HG02623 (cell line): ENCODE results near the gene TECRL.

Experiments
- ATAC-seq: cut with Tn5 transposase; IDR thresholded peaks from one replicate; pipeline ENCODE4 v1.9.1; 2021; ENCODE audit warnings: moderate library complexity; ENCODE audit not compliant: unreplicated experiment

The TECRL gene

DNA sequence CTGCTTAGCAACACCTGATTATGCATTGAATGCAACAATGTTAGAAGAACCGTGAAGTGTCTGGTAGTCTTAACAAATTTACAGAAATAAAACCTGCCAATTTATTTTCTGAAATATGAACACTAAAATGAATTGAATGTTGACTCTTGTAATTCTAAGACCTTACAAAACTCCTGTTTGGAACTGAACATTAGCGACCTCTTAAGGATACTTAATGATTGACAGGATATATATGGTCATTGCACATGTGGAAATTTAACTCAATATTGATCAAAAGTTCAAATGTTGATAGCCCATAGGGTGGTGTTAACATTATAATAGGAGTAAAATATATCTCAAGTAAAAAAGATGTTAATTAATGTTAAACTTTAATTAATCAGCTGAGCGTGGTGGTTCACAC lies 79.1 kb downstream of the TECRL start:
- ATAC-seq = no peak

DNA sequence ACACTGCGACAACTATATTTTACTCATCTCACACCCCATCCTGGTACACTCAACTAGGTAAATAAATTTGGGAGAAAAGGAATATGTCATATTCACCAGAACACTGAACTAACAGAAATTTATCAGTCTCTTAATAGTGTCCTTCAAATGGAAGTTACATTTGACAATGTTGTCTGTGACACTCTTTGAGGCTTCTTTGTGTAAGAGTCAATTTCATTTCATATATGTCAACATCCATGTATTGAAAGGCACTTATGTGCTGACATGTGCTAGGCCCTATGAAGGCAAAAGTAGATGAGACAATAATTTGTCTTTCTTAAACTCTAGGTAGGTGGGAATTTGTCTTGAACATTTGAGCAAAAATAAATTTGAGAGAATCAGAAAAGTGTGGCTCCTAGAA lies 82.0 kb downstream of the TECRL start:
- ATAC-seq = no peak

DNA sequence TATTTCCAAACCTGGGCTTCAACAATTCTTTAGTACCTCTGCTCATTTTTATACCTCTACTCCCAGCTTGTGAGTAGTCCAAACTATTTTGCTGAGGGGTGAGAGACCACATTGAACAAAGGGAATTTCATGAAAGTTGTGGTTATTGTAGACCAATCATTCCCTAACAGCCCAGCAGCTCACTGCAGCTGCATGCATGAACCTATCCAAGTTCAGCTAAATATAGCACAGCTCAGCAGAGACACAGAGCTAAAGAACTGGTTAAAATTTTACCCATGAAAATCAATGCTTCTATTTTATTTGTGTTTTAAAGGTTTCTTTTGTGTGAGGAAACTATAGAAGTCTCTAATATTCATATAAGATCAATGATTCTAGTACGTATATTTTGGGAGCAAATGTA lies 82.7 kb downstream of the TECRL start:
- no peak for ATAC-seq

DNA sequence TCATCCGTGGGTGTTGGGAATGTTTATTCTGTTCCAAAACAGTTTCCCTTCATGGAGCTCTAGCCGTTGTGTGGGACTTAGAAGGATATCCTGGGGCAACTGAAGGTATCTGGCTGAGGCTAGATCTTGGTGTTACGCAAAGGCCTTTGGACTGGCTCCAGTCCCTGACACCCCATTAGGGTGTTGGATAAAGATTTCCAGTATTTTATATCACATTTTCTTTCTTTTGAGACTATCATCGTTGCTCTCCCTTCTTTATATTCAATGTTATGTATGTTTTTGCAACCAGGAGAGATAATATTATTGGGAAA lies 103.0 kb downstream of the TECRL start:
- no peak for ATAC-seq

DNA sequence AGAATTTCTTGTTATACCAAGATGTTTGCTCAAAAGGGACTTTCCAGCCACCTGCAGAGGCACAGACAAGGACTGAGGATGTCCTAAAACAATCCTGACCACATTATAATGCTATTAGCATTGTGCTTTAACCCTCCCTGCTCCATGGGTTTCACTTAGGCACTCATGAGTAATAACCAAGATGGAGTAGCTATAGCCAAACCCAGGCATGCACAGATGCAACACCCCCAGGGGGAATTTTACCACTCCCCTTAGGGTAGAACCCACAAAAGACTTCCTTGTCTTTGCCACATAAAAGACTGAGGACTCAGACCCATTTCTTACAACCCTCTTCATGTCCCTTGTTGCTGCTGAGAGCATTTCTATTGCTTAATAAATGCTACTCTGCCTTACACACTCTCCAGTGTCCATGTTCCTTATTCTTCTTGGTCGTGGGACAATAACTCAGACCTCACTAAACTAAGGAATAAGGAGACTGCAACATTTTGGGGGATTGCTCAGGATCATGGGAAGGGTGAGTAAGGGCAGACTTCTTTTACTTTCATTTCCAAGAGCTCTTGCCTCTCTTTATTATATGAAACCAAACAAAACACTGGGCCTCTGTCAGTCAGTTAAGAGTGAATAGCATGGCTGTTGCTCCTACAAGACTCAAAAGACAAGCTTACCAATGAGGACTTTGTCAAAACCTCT lies 103.5 kb downstream of the TECRL start:
- no peak for ATAC-seq

DNA sequence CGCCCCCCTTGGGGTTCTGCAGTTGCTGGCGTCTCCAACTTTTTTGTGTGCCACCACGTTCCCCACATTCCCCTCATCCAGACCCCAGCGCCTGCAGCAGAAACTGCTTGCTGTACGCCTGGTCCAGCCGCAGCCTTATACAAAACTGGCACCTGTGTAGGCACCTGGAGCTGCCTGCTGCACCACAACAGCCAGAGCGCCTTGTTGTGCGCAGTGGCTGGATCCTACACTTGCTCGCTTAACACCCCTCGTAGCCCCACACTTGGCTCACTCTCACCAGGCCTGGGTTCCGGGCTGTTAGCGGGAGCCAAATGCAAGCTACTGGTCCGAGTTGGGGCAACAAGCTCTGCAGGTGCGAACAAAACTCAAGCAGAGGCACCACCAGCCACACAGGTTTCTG lies 136.8 kb downstream of the TECRL start:
- ATAC-seq = no peak

DNA sequence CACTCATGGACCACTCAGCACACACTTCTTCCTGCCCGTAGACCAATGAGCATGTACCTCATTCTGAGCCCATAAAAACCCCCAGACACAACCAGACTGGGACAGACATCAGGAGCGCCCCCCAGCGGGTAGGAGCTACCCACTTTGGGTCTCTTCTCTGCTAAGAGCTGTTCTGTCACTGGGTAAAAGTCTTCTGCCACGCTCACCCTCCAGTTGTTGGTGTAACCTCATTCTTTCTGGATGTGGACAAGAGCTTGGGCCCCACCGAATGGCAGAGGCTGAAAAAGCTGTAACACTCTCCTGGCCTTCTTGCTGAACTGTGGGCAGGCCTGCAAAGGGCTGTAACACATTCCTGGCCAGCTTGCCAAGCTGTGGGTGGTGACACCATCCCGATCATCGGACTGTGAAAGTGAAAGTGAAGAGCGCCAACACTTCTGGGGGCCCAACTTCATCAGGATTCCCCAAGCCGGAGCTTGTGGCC lies 137.6 kb downstream of the TECRL start:
- ATAC-seq = no peak

DNA sequence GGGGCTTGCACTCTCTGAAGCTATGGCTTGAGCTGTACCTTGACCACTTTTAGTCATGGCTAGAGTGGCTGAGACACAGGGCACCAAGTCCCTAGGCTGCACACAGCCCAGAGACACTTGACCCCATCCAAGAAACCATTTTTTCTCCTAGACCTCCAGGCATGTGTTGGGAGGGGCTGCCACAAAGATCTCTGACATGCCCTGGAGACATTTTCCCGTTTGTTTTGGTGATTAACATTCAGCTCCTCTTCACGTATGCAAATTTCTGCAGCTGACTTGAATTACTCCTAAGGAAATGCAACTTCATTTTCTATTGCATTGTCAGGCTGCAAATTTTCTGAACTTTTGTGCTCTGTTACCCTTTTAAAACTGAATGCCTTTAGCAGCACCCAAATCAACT lies 142.6 kb downstream of the TECRL start:
- ATAC-seq = no peak

DNA sequence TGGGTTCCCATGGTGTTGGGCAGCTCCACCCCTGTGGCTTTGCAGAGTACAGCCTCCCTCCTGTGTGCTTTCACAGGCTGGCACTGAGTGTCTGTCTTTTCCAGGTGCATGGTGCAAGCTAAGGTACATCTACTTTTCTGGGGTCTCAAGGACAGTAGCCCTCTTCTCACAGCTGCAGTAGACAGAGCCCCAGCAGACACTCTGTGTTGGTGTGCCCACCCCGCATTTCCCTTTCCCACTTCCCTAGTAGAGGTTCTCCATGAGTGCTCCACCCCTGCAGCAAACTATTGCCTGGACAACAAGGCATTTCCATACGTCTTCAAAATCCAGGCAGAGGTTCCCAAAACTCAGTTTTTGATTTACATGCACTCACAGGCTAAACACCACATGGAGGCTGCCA lies 143.0 kb downstream of the TECRL start:
- ATAC-seq = no peak

DNA sequence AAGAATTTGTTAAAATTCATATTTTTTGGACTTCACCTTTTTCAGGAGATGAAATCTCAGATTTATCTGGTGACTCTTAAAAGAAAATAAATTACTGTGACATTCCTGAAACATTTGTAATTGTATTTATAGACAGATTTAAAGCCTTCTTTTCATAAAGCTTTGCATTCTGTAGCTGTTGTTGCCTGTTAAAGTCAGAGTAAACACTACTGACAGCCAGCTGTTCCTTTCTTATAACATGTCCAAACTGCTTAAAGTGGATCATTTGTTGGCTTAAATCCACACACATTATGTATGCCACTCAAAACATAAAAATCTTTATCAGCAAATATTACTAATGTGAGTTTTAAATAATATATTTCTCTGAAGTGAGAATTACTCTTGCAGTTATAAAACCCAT lies 157.5 kb downstream of the TECRL start:
- no peak for ATAC-seq

DNA sequence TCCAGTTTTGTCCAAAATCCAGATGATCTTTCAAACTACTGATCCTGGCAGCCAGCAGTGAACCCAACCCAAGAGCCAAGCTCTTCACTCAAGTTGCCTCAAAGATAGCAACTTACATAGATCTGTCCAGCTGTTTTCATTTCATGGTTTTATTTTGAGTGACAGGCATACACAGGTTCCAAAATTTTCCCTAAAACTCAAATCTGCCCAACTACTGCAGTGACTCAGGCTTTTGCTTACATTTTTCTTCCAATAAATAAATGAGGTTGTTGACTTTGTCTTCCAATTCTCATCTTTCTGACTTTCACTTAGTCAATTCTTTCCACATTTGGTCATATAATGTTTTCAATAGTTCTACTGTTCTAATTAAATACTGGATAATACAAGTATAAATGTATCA lies 158.8 kb downstream of the TECRL start:
- ATAC-seq = no peak

DNA sequence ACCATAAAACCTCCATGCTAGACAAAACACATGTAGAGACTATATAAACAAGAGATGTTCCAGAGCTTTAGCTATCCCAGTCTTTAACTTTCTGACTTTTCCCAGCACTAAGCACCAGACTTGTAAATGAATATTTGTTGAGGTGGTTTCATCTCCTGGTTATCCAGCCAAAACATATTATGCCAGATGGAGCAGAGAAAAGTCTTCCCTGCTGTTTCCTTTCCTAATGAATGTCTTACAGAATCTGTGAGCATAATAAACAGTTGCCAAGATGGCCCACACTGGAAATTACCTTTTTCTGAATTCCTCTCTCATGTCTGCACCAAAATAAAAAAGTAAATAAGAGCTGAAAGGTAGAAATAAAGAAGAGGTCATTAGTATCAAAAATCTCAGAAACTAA lies 159.2 kb downstream of the TECRL start:
- no peak for ATAC-seq

DNA sequence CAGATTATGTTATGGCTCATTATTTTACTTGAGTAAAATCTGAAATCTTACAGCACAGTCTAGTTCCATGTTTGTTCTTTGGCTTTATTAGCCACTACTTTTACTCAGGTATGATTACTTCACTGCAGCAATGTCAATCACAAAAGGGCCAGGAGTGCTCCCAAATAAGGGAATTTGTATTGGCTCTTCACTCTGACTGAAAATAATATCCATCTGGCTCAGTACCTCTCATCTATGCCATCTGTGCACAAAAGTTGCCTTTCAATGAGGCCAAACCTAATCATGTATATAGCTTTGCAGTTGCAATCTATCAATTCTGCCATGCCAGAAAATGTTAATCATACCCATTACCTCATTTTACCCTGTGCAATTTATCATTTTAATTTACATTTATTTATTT lies 161.1 kb downstream of the TECRL start:
- no peak for ATAC-seq

DNA sequence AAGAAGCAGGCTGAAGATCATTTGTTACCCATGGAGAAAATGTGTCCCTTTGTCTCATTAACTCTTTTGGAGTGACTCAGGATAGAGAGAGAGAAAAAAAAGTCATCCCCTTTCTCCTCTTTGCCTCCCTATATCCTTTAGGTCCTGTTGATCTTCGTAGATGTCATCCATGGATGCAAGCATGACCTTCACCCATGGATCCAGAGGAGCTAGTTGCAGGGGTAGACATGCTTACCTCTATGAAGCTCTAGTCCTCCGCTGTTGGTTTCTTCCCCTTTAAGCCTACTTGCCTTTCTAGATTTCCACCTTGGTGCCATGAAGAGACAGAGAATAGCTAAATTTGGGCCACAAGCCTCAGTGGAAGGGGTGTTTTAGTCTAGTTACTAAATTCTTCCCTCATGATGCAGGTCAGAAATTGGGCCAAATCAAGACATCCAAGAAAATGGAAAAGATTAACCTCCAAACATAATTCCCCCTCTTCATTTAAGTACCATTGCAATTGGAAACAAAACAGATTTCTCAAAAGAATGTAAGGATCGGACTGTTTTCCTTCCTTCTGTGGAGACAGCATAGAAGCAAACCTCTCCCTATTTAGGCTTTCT lies 178.4 kb downstream of the TECRL start:
- ATAC-seq = no peak
